Transverse colon (tissue), 4 donors: ENCODE results near the gene PCED1B.

ENCODE experiments used
- EP300 ChIP-seq: sonication (generic); formaldehyde crosslinking; IDR thresholded peaks from one replicate; pipeline ENCODE4 v1.6.1; 2017; ENCODE audit warnings: antibody characterized with exemption, low read depth
- POLR2A ChIP-seq: fragments of 450-650 bp; IDR thresholded peaks from one replicate; pipeline ENCODE4 v1.6.1; 2016; ENCODE audit warnings: antibody characterized with exemption, mild to moderate bottlenecking, moderate library complexity
- POLR2AphosphoS5 ChIP-seq, 3 donors: sonication (generic); formaldehyde crosslinking; IDR thresholded peaks; one replicate each; pipeline ENCODE4 v1.6.1; 2016; ENCODE audit warnings: antibody characterized with exemption in 3 of 3
- TF ChIP-seq, protein P1 (sequence below), 5 experiments: fragments of 200-600 bp in 3 of 5; fragments of 450-650 bp in 2 of 5; sonication (generic) in 3 of 5; IDR thresholded peaks; 1 replicate in 2 of 5; 2 replicates in 3 of 5; pipeline ENCODE4 v1.5.1; 2016 to 2017; ENCODE audit warnings: antibody characterized with exemption in 5 of 5, inconsistent platforms in 3 of 5, mild to moderate bottlenecking in 2 of 5, moderate library complexity in 1 of 5

DNA sequence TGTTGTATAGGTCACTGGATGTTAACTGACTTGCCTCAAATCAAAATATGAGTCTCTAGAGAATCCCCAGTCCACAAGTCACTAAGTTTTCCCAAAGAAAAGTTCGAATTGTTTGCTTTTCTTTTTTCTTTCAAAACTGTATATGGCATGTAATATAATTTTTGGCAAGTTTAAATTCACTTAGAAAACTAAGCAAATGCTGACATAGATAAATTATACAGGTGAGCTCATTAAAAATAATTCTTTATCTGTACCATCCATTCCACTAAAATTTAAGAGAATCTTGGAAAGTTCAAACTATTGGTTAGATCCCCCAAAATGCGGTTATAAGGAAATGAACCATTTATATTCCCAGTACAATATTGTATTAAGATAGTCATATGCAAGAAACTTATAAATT is 145.9 kb downstream of the PCED1B start:
- TF ChIP-seq, protein P1, sequence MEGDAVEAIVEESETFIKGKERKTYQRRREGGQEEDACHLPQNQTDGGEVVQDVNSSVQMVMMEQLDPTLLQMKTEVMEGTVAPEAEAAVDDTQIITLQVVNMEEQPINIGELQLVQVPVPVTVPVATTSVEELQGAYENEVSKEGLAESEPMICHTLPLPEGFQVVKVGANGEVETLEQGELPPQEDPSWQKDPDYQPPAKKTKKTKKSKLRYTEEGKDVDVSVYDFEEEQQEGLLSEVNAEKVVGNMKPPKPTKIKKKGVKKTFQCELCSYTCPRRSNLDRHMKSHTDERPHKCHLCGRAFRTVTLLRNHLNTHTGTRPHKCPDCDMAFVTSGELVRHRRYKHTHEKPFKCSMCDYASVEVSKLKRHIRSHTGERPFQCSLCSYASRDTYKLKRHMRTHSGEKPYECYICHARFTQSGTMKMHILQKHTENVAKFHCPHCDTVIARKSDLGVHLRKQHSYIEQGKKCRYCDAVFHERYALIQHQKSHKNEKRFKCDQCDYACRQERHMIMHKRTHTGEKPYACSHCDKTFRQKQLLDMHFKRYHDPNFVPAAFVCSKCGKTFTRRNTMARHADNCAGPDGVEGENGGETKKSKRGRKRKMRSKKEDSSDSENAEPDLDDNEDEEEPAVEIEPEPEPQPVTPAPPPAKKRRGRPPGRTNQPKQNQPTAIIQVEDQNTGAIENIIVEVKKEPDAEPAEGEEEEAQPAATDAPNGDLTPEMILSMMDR (IDR thresholded peaks at IDR 0.05), result no peak
- TF ChIP-seq POLR2A (no peak), POLR2AphosphoS5 (IDR thresholded peaks at IDR 0.05) (no peak), EP300 (no peak)
